ENCODE measurements around the gene RUBCN. TPM values are rescaled to one million over a fixed set of nuclear protein-coding genes. Genes with fewer than 3 reads are reported as not detected.
A peak's percentile ranks its signal among the peaks of the same experiment; 100 is the strongest.
"Not testable (repeated sequence)": the region's sequence is repeated elsewhere in the genome, so short reads cannot be mapped to it uniquely, and the experiment has no call there.

RUBCN gene
- total RNA-seq, 1 donor from 2014 or later, result 46.1 TPM

- Mint-ChIP-seq H3K4me3 (ENCODE audit: unreplicated experiment) (peak overlapping the region; percentile 61), H3K27me3 (ENCODE audit: unreplicated experiment) (peaks cover 4% of the 10 kb centered on the region), H3K27ac (ENCODE audit: unreplicated experiment) (no peak overlapping the region), H3K4me1 (ENCODE audit: low read depth, unreplicated experiment) (peaks cover 8% of the 10 kb centered on the region), H3K36me3 (ENCODE audit: unreplicated experiment) (no peaks in the 10 kb centered on the region), H3K9me3 (ENCODE audit: unreplicated experiment) (peaks cover 6% of the 10 kb centered on the region)
- TF ChIP-seq CTCF (IDR thresholded peaks at IDR 0.05; ENCODE audit: partially characterized antibody, unreplicated experiment), result no peak
- DNase-seq, result no peak
These were observed 1.9 kb downstream of the RUBCN start for GRCh38 chr3:197734667-197735318.

DNA sequence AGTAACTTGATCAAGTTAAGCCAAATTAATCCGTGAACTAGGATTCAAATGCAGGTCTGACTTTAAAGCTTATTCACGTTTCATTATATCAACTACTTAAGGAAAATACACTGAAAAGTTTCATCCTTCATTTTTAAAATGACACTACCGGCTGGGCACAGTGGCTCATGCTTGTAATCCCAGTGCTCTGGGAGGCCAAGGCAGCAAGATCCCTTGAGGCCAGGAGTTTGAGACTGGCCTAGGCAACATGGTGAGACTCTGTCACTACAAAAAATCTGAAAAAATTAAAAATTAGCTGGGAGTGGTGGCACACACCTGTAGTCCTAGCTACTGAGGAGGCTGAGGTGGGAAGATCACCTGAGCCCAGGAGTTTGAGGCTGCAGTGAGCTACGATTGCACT is 3.7 kb downstream of the RUBCN start:
- no peak for TF ChIP-seq CTCF (IDR thresholded peaks at IDR 0.05; ENCODE audit: partially characterized antibody, unreplicated experiment)
- peaks cover 4% of the 10 kb centered on the region for H3K27me3 Mint-ChIP-seq (ENCODE audit: unreplicated experiment)
- H3K36me3 Mint-ChIP-seq (ENCODE audit: unreplicated experiment), result peaks cover 7% of the 10 kb centered on the region
- DNase-seq, result no peak
- H3K27ac Mint-ChIP-seq (ENCODE audit: unreplicated experiment), result no peak overlapping the region
- peaks cover 8% of the 10 kb centered on the region for H3K4me1 Mint-ChIP-seq (ENCODE audit: low read depth, unreplicated experiment)
- peaks cover 9% of the 10 kb centered on the region for H3K9me3 Mint-ChIP-seq (ENCODE audit: unreplicated experiment)
- H3K4me3 Mint-ChIP-seq (ENCODE audit: unreplicated experiment), result no peak overlapping the region

DNA sequence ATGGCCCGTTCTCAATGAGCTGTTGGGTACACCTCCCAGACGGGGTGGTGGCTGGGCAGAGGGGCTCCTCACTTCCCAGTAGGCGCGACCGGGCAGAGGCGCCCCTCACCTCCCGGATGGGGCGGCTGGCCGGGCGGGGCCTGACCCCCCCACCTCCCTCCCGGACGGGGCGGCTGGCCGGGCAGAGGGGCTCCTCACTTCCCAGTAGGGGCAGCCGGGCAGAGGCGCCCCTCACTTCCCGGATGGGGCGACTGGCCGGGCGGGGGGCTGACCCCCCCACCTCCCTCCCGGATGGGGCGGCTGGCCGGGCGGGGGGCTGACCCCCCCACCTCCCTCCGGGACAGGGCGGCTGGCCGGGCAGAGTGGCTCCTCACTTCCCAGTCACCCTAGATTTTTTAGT is 5.2 kb downstream of the RUBCN start:
- not testable (repeated sequence) for DNase-seq; H3K9me3 Mint-ChIP-seq (ENCODE audit: unreplicated experiment); H3K4me3 Mint-ChIP-seq (ENCODE audit: unreplicated experiment); H3K4me1 Mint-ChIP-seq (ENCODE audit: low read depth, unreplicated experiment); H3K36me3 Mint-ChIP-seq (ENCODE audit: unreplicated experiment); H3K27me3 Mint-ChIP-seq (ENCODE audit: unreplicated experiment)
- peak overlapping the region; percentile 88 for H3K27ac Mint-ChIP-seq (ENCODE audit: unreplicated experiment)

- H3K9me3 Mint-ChIP-seq (ENCODE audit: unreplicated experiment); H3K4me1 Mint-ChIP-seq (ENCODE audit: low read depth, unreplicated experiment); H3K36me3 Mint-ChIP-seq (ENCODE audit: unreplicated experiment); DNase-seq; H3K4me3 Mint-ChIP-seq (ENCODE audit: unreplicated experiment); H3K27me3 Mint-ChIP-seq (ENCODE audit: unreplicated experiment): not testable (repeated sequence)
- H3K27ac Mint-ChIP-seq (ENCODE audit: unreplicated experiment), result peak overlapping the region; percentile 88
These were observed 5.9 kb downstream of the RUBCN start for GRCh38 chr3:197730770-197731169.

DNA sequence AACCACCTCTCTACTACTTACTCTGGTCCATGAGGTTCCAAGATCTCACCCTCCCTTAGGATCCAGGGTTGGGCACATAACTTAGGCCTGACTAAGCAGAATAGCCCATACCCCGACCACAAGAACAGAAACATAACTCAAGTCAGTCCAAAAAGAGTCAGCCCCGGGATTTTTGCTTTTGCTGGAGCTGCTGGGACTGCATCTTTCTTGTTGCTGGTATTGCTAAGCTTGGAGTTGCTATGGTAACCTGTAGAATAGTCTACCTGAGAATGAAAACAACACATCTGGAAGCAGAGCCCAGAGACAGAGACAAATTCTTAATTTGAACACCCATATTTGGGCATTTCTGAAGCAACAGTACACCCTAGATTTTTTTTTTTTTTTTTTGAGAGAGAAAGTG is 6.5 kb downstream of the RUBCN start:
- DNase-seq, result no peak
- peak overlapping the region; percentile 84 for H3K27ac Mint-ChIP-seq (ENCODE audit: unreplicated experiment)
- peaks cover 7% of the 10 kb centered on the region for H3K36me3 Mint-ChIP-seq (ENCODE audit: unreplicated experiment)
- H3K9me3 Mint-ChIP-seq (ENCODE audit: unreplicated experiment), result peaks cover 6% of the 10 kb centered on the region
- H3K4me1 Mint-ChIP-seq (ENCODE audit: low read depth, unreplicated experiment), result peaks cover 4% of the 10 kb centered on the region
- peaks cover 5% of the 10 kb centered on the region for H3K27me3 Mint-ChIP-seq (ENCODE audit: unreplicated experiment)
- peak overlapping the region; percentile 15 for H3K4me3 Mint-ChIP-seq (ENCODE audit: unreplicated experiment)
- TF ChIP-seq CTCF (IDR thresholded peaks at IDR 0.05; ENCODE audit: partially characterized antibody, unreplicated experiment), result no peak

- peaks cover 5% of the 10 kb centered on the region for H3K27me3 Mint-ChIP-seq (ENCODE audit: unreplicated experiment)
- peaks cover 4% of the 10 kb centered on the region for H3K4me1 Mint-ChIP-seq (ENCODE audit: low read depth, unreplicated experiment)
- H3K27ac Mint-ChIP-seq (ENCODE audit: unreplicated experiment), result peak overlapping the region; percentile 36
- DNase-seq, result no peak
- no peak overlapping the region for H3K4me3 Mint-ChIP-seq (ENCODE audit: unreplicated experiment)
- peaks cover 6% of the 10 kb centered on the region for H3K9me3 Mint-ChIP-seq (ENCODE audit: unreplicated experiment)
- peaks cover 7% of the 10 kb centered on the region for H3K36me3 Mint-ChIP-seq (ENCODE audit: unreplicated experiment)
- no peak for TF ChIP-seq CTCF (IDR thresholded peaks at IDR 0.05; ENCODE audit: partially characterized antibody, unreplicated experiment)
These were observed 8.2 kb downstream of the RUBCN start for GRCh38 chr3:197728487-197728886.

DNA sequence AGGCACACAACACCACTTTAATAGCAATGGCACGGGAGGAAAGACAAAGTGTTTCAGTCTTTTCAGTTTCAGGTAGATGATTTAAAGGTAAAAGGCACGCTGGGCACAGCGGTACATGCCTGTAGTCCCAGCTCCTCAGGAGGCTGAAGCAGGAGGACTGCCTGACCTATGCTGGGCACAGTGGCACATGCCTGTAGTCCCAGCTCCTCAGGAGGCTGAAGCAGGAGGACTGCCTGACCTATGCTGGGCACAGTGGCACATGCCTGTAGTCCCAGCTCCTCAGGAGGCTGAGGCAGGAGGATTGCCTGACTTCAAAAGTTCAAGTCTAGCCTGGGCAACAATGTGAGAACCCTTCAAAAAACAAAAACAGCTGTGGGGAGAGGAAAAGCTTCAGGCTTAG is 8.8 kb downstream of the RUBCN start:
- H3K27me3 Mint-ChIP-seq (ENCODE audit: unreplicated experiment); H3K4me1 Mint-ChIP-seq (ENCODE audit: low read depth, unreplicated experiment); H3K4me3 Mint-ChIP-seq (ENCODE audit: unreplicated experiment); DNase-seq; H3K9me3 Mint-ChIP-seq (ENCODE audit: unreplicated experiment); H3K36me3 Mint-ChIP-seq (ENCODE audit: unreplicated experiment); H3K27ac Mint-ChIP-seq (ENCODE audit: unreplicated experiment): not testable (repeated sequence)
